Stimulated activated CD4-positive, alpha-beta T cell treated with anti-CD3 and anti-CD28 coated beads, TNF-alpha, amount 100 ng/mL, for 48 hours (primary cell): ENCODE measurements around the gene MRPL14.

Experiments used
- DNase-seq, 3 donors: peaks; one replicate each; pipeline ENCODE4 v3.0.0-alpha.2; 2020; ENCODE audit warnings: low read depth in 3 of 3

Gene MRPL14

GRCh38 chr6:44127186-44128019 lies at the start of gene MRPL14, which contains the start of gene TMEM63B:
Gene MRPL14 (minus strand): TSS chr6:44127452. CDS start chr6:44116611, 10,841 bp downstream.
Gene TMEM63B (plus strand): TSS chr6:44127554. CDS start chr6:44134585, 7,031 bp downstream.
- peak; percentile 80 to 85 (median 82) for DNase-seq

- DNase-seq, result no peak
These were observed 49.0 kb upstream of the MRPL14 start for GRCh38 chr6:44176130-44176761.

GRCh38 chr6:44172731-44173500 lies 45.7 kb upstream of the MRPL14 start:
- DNase-seq, result peak; percentile 67 to 79 (median 77)

GRCh38 chr6:44171899-44172546 lies 44.8 kb upstream of the MRPL14 start:
- no peak for DNase-seq

GRCh38 chr6:44169886-44170570 lies 42.8 kb upstream of the MRPL14 start:
- no peak for DNase-seq

- no peak for DNase-seq
These were observed 41.9 kb upstream of the MRPL14 start for GRCh38 chr6:44169154-44169553.

GRCh38 chr6:44167567-44167966 lies 40.3 kb upstream of the MRPL14 start:
- no peak for DNase-seq

- DNase-seq, result no peak
These were observed 39.4 kb upstream of the MRPL14 start for GRCh38 chr6:44166591-44167184.

GRCh38 chr6:44166116-44166515 lies 38.9 kb upstream of the MRPL14 start:
- no peak for DNase-seq

- DNase-seq, result no peak
These were observed 35.8 kb upstream of the MRPL14 start for GRCh38 chr6:44162876-44163625.

GRCh38 chr6:44161997-44162338 lies 34.7 kb upstream of the MRPL14 start:
- DNase-seq, result no peak

GRCh38 chr6:44158770-44159228 lies 31.5 kb upstream of the MRPL14 start, which contains the start of gene CAPN11:
Gene CAPN11 (plus strand): TSS chr6:44158820. CDS start chr6:44158849, 29 bp downstream.
- no peak for DNase-seq

- no peak for DNase-seq
These were observed 29.9 kb upstream of the MRPL14 start for GRCh38 chr6:44157152-44157521.

GRCh38 chr6:44156494-44157151 lies 29.4 kb upstream of the MRPL14 start:
- DNase-seq, result no peak

- DNase-seq, result no peak
These were observed 26.8 kb upstream of the MRPL14 start for GRCh38 chr6:44154067-44154466.

- no peak for DNase-seq
These were observed 25.3 kb upstream of the MRPL14 start for GRCh38 chr6:44152533-44152932.

GRCh38 chr6:44152109-44152461 lies 24.8 kb upstream of the MRPL14 start:
- DNase-seq, result no peak

GRCh38 chr6:44151348-44152108 lies 24.3 kb upstream of the MRPL14 start:
- peak; percentile 68 to 75 (median 73) for DNase-seq
